Effector memory CD4-positive, alpha-beta T cell (primary cell): Measurements from ENCODE around the gene VEGFB.

ENCODE experiments used
- DNase-seq, 3 donors: peaks; one replicate each; pipeline ENCODE4 v3.0.0-alpha.2; 2020
- H3K27ac ChIP-seq: 2 replicates; pipeline ENCODE4 v1.7.0; 2013; ENCODE audit warnings: mild to moderate bottlenecking, low read length, moderate library complexity; ENCODE audit not compliant: insufficient read depth, poor library complexity, severe bottlenecking
- H3K27me3 ChIP-seq: replicated peaks from 2 replicates; pipeline ENCODE4 v1.7.0; 2013; ENCODE audit warnings: mild to moderate bottlenecking, low read length; ENCODE audit not compliant: insufficient read depth, control insufficient read depth, poor library complexity, severe bottlenecking
- H3K36me3 ChIP-seq: 2 replicates; pipeline ENCODE4 v1.7.0; 2013; ENCODE audit warnings: mild to moderate bottlenecking, low read length, moderate library complexity; ENCODE audit not compliant: control insufficient read depth, insufficient read depth
- H3K4me1 ChIP-seq: 2 replicates; pipeline ENCODE4 v1.7.0; 2013; ENCODE audit warnings: low read length, mild to moderate bottlenecking; ENCODE audit not compliant: control insufficient read depth, insufficient read depth, poor library complexity, severe bottlenecking
- H3K4me3 ChIP-seq: 2 replicates; pipeline ENCODE4 v1.7.0; 2013; ENCODE audit warnings: low read length, low read depth, mild to moderate bottlenecking; ENCODE audit not compliant: insufficient read depth, poor library complexity, severe bottlenecking
- H3K9me3 ChIP-seq: 2 replicates; pipeline ENCODE4 v1.7.0; 2013; ENCODE audit warnings: mild to moderate bottlenecking, low read length, moderate library complexity; ENCODE audit not compliant: control insufficient read depth

The VEGFB gene

GRCh38 chr11:64239662-64240434 lies 5.5 kb downstream of the VEGFB start:
- no peak for DNase-seq
- Histone ChIP-seq H3K27me3 (no peaks in the 10 kb centered on the region), H3K9me3 (no peaks in the 10 kb centered on the region), H3K4me1 (peaks cover 32% of the 10 kb centered on the region), H3K4me3 (no peak overlapping the region), H3K36me3 (no peaks in the 10 kb centered on the region), H3K27ac (peak overlapping the region; percentile 99)

- Histone ChIP-seq H3K27me3 (no peaks in the 10 kb centered on the region), H3K4me1 (peaks cover 32% of the 10 kb centered on the region), H3K9me3 (no peaks in the 10 kb centered on the region), H3K4me3 (peak within 1 kb of the TSS; percentile 89), H3K27ac (peak within 1 kb of the TSS; percentile 99), H3K36me3 (no peaks in the 10 kb centered on the region)
- DNase-seq, result peak; percentile 97 to 98 (median 98)
Measured at GRCh38 chr11:64240435-64241240, 6.3 kb downstream of the VEGFB start, which contains the start of gene FKBP2. Gene FKBP2, plus strand, starts transcription at chr11:64241095. Its CDS starts 1,293 bp downstream, at chr11:64242388.

GRCh38 chr11:64241241-64241490 lies 6.8 kb downstream of the VEGFB start:
- H3K9me3 ChIP-seq, result no peaks in the 10 kb centered on the region
- peak overlapping the region; percentile 89 for H3K4me3 ChIP-seq
- peaks cover 32% of the 10 kb centered on the region for H3K4me1 ChIP-seq
- peak overlapping the region; percentile 99 for H3K27ac ChIP-seq
- peak; percentile 99 to 100 (median 99) for DNase-seq
- no peaks in the 10 kb centered on the region for H3K36me3 ChIP-seq
- H3K27me3 ChIP-seq, result no peaks in the 10 kb centered on the region

GRCh38 chr11:64241491-64242374 lies 7.3 kb downstream of the VEGFB start:
- no peaks in the 10 kb centered on the region for H3K27me3 ChIP-seq
- H3K27ac ChIP-seq, result peak overlapping the region; percentile 99
- DNase-seq, result no peak

GRCh38 chr11:64243236-64243854 lies 9.0 kb downstream of the VEGFB start:
- Histone ChIP-seq H3K9me3 (no peaks in the 10 kb centered on the region), H3K27me3 (no peaks in the 10 kb centered on the region), H3K27ac (peak overlapping the region; percentile 19), H3K4me3 (no peak overlapping the region), H3K4me1 (peaks cover 40% of the 10 kb centered on the region), H3K36me3 (no peaks in the 10 kb centered on the region)
- DNase-seq, result no peak

More at GRCh38 chr11:64241491-64242374, 7.3 kb downstream of the VEGFB start:
- Histone ChIP-seq H3K4me1 (peaks cover 33% of the 10 kb centered on the region), H3K36me3 (no peaks in the 10 kb centered on the region), H3K4me3 (peak overlapping the region; percentile 89), H3K9me3 (no peaks in the 10 kb centered on the region)

- Histone ChIP-seq H3K27me3 (no peaks in the 10 kb centered on the region), H3K4me3 (no peak overlapping the region), H3K4me1 (peaks cover 40% of the 10 kb centered on the region), H3K27ac (peak overlapping the region; percentile 19), H3K9me3 (no peaks in the 10 kb centered on the region), H3K36me3 (no peaks in the 10 kb centered on the region)
- no peak for DNase-seq
Measured at GRCh38 chr11:64244107-64244506, 9.7 kb downstream of the VEGFB start.

GRCh38 chr11:64244966-64245365 lies 10.6 kb downstream of the VEGFB start:
- peaks cover 38% of the 10 kb centered on the region for H3K4me1 ChIP-seq
- no peaks in the 10 kb centered on the region for H3K36me3 ChIP-seq
- no peaks in the 10 kb centered on the region for H3K27me3 ChIP-seq
- no peaks in the 10 kb centered on the region for H3K9me3 ChIP-seq
- peak overlapping the region; percentile 66 for H3K27ac ChIP-seq
- DNase-seq, result no peak
- H3K4me3 ChIP-seq, result peak overlapping the region; percentile 20

GRCh38 chr11:64245401-64245796 lies 11.0 kb downstream of the VEGFB start:
- Histone ChIP-seq H3K36me3 (no peaks in the 10 kb centered on the region), H3K27ac (peak overlapping the region; percentile 66), H3K27me3 (no peaks in the 10 kb centered on the region), H3K4me1 (peaks cover 38% of the 10 kb centered on the region), H3K9me3 (no peaks in the 10 kb centered on the region), H3K4me3 (peak overlapping the region; percentile 20)
- peak; percentile 24 to 50 (median 36) for DNase-seq

GRCh38 chr11:64245797-64246620 lies 11.6 kb downstream of the VEGFB start:
- peak overlapping the region; percentile 66 for H3K27ac ChIP-seq
- H3K9me3 ChIP-seq, result no peaks in the 10 kb centered on the region
- H3K36me3 ChIP-seq, result no peaks in the 10 kb centered on the region
- H3K4me1 ChIP-seq, result peaks cover 41% of the 10 kb centered on the region
- H3K27me3 ChIP-seq, result no peaks in the 10 kb centered on the region
- DNase-seq, result peak; percentile 35 to 71 (median 64)
- peak overlapping the region; percentile 63 for H3K4me3 ChIP-seq
